ENCODE measurements around the gene ZNF431. TPM values are rescaled to one million over a fixed set of nuclear protein-coding genes. Genes with fewer than 3 reads are reported as not detected.

The ZNF431 gene
- total and polyA plus RNA-seq, 2 of the 8 experiments (the other 6 are each of a cell fraction or from before 2014, with no cell fraction given): 6.7 to 43.2 TPM

GRCh38 chr19:21126078-21126477 lies 15.8 kb upstream of the ZNF431 start:
- Histone ChIP-seq H3K4me1 (replicated peaks in 1 of 4; ENCODE audit: control insufficient read depth in 3 of 4, insufficient read depth in 4 of 4, low read length in 3 of 4) (no peaks in the 10 kb centered on the region; a peak in 1 of 7 replicates), H3K27me3 (replicated peaks in 1 of 4; ENCODE audit: control insufficient read depth in 3 of 4, extremely low read depth in 1 of 4, insufficient read depth in 3 of 4, low read length in 3 of 4) (no peaks in the 10 kb centered on the region), H3K56ac (replicated peaks; ENCODE audit: insufficient read length, low read depth, low read length) (no peak overlapping the region), H2BK120ac (replicated peaks; ENCODE audit: low read depth, low read length) (no peak overlapping the region), H3K4me2 (ENCODE audit: insufficient read depth in 1 of 2, low read depth in 2 of 2, low read length in 2 of 2) (no peak overlapping the region), H3K79me2 (ENCODE audit: control insufficient read depth in 1 of 2, insufficient read depth in 2 of 2, low read length in 2 of 2) (no peaks in the 10 kb centered on the region), H2BK12ac (ENCODE audit: low read depth, low read length) (no peak overlapping the region), H3K9ac (replicated peaks in 1 of 4; ENCODE audit: extremely low read depth in 1 of 4, low read depth in 3 of 4, low read length in 3 of 4) (no peak overlapping the region), H3K14ac (ENCODE audit: insufficient read length) (no peak overlapping the region), H3K23me2 (ENCODE audit: low read depth, low read length) (no peaks in the 10 kb centered on the region), H4K5ac (ENCODE audit: insufficient read length, low read depth, low read length) (no peak overlapping the region), H2AK5ac (ENCODE audit: low read depth, low read length) (no peak overlapping the region), H4K91ac (replicated peaks; ENCODE audit: insufficient read length, low read length) (no peak overlapping the region), H2BK5ac (ENCODE audit: low read depth, low read length) (no peak overlapping the region), H3K79me1 (ENCODE audit: low read depth, low read length) (no peaks in the 10 kb centered on the region), H3K36me3 (ENCODE audit: control insufficient read depth in 2 of 4, insufficient read depth in 4 of 4, low read length in 3 of 4) (peaks cover 0 to 11% (median 0%) of the 10 kb centered on the region in 4 experiments; a peak in 1 of 8 replicates), H3K27ac (ENCODE audit: low read depth, low read length) (no peak overlapping the region), H3K4me3 (ENCODE audit: extremely low read depth in 1 of 4, insufficient read depth in 2 of 4, low read depth in 3 of 4, low read length in 4 of 4) (no peak overlapping the region), H2BK15ac (ENCODE audit: low read length) (no peak overlapping the region), H2AFZ (ENCODE audit: low read length) (no peak overlapping the region), H2BK20ac (ENCODE audit: low read length) (no peak overlapping the region), H4K8ac (ENCODE audit: extremely low read depth, insufficient read depth, low read length) (no peak overlapping the region), H4K20me1 (replicated peaks in 1 of 2; ENCODE audit: control insufficient read depth in 1 of 2, insufficient read depth in 2 of 2, low read length in 2 of 2) (no peaks in the 10 kb centered on the region), H3K18ac (ENCODE audit: extremely low read depth, low read length) (no peak overlapping the region), H3K4ac (replicated peaks; ENCODE audit: insufficient read length, low read depth, low read length) (no peak overlapping the region), H3K23ac (ENCODE audit: insufficient read length) (no peak overlapping the region), H3K9me3 (ENCODE audit: insufficient read depth in 2 of 2, low read depth in 1 of 2, low read length in 1 of 2) (no peaks in the 10 kb centered on the region)
- CTCF ChIA-PET (ENCODE audit: partially characterized antibody): interaction anchor here (0.6 kb wide), 1 partner anchor 504 kb away, joined by 4 read pairs; no protein-coding TSS in a partner anchor
- FAIRE-seq (no peak), DNase-seq (ENCODE audit: low read depth in 1 of 2, low spot score in 2 of 2) (no peak)
- POLR2A ChIA-PET (ENCODE audit: partially characterized antibody): interaction anchor here (1.1 kb wide), 2 partner anchors 9 kb away, joined by 3 read pairs; no protein-coding TSS in a partner anchor
- TF ChIP-seq POU5F1 (IDR thresholded peaks at IDR 0.05; ENCODE audit: low read depth, low read length) (no peak), RNF2 (IDR thresholded peaks at IDR 0.05; ENCODE audit: borderline replicate concordance, low read depth, low read length, missing control alignments, poor library complexity, severe bottlenecking) (no peak)
